Measurements from ENCODE around the gene NMRK1.

- TF ChIP-seq, protein P1, sequence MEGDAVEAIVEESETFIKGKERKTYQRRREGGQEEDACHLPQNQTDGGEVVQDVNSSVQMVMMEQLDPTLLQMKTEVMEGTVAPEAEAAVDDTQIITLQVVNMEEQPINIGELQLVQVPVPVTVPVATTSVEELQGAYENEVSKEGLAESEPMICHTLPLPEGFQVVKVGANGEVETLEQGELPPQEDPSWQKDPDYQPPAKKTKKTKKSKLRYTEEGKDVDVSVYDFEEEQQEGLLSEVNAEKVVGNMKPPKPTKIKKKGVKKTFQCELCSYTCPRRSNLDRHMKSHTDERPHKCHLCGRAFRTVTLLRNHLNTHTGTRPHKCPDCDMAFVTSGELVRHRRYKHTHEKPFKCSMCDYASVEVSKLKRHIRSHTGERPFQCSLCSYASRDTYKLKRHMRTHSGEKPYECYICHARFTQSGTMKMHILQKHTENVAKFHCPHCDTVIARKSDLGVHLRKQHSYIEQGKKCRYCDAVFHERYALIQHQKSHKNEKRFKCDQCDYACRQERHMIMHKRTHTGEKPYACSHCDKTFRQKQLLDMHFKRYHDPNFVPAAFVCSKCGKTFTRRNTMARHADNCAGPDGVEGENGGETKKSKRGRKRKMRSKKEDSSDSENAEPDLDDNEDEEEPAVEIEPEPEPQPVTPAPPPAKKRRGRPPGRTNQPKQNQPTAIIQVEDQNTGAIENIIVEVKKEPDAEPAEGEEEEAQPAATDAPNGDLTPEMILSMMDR (IDR thresholded peaks at IDR 0.05; ENCODE audit: poor library complexity, severe bottlenecking): no peak
- no peak for TF ChIP-seq EP300 (conservative IDR thresholded peaks at IDR 0.05; ENCODE audit: poor library complexity, severe bottlenecking)
- no peak for TF ChIP-seq POLR2AphosphoS5 (IDR thresholded peaks at IDR 0.05)
- no peak for TF ChIP-seq RAD21 (conservative IDR thresholded peaks at IDR 0.05)
- TF ChIP-seq REST (IDR thresholded peaks at IDR 0.05; ENCODE audit: borderline replicate concordance): no peak
- no peak for TF ChIP-seq TAF1 (IDR thresholded peaks at IDR 0.05; ENCODE audit: low read depth)
- TF ChIP-seq EZH2 (IDR thresholded peaks at IDR 0.05; ENCODE audit: borderline replicate concordance, insufficient read depth, low read length, poor library complexity, severe bottlenecking): no peak
These were observed 40.6 kb upstream of the NMRK1 start for GRCh38 chr9:75128535-75128934.
